HCT116 (cell line): Measurements from ENCODE around the gene EIF5AL1. TPM values are rescaled to one million over a fixed set of nuclear protein-coding genes. Genes with fewer than 3 reads are reported as not detected.

ENCODE experiments used
- ATAC-seq: fragments of 200-7000 bp; cut with Tn5 transposase; 2 replicates; pipeline ENCODE4 v1.9.1; 2020; ENCODE audit warnings: mild to moderate bottlenecking, moderate library complexity
- BruUV-seq: library from RNA; stranded (reverse); fragments of 400-500 nt; replicated peaks from 2 replicates; lab custom pipeline; 2021; lab: Mats Ljungman, UMichigan
- CTCF ChIA-PET: fragments of 300-600 bp; sonication (Branson Sonifier 250); formaldehyde crosslinking; loops from one replicate; lab custom pipeline; 2021; ENCODE audit warnings: antibody characterized with exemption; lab: Charles Lee
- POLR2A ChIA-PET: fragments of 300-600, 350-600 bp; sonication (Branson Sonifier 250); formaldehyde crosslinking; loops from one replicate; lab custom pipeline; 2021; ENCODE audit warnings: antibody characterized with exemption; lab: Charles Lee
- RAD21 ChIA-PET, 2 experiments: fragments of 300-600 bp; sonication (Branson Sonifier 250); formaldehyde crosslinking; loops; one replicate each; lab custom pipeline; 2023; ENCODE audit warnings: low total read pairs in 2 of 2; ENCODE audit not compliant: uncharacterized antibody in 2 of 2, unreplicated experiment in 2 of 2, low non-redundant PET in 1 of 2; lab: Charles Lee
- DNase-seq: peaks from one replicate; pipeline ENCODE4 v3.0.0-alpha.2; 2010; ENCODE audit warnings: low read depth, low spot score
- H2AFZ ChIP-seq: fragments of 200-600 bp; shearing (Covaris generic), sonication (generic); 2 replicates; pipeline ENCODE4 v1.6.1; 2017; ENCODE audit warnings: low read depth, mixed run types, mixed read lengths, antibody characterized with exemption, low read length; ENCODE audit not compliant: poor library complexity, severe bottlenecking
- H3K27ac ChIP-seq: 2 replicates; pipeline ENCODE4 v1.5.1; 2012; ENCODE audit warnings: low read depth, low read length
- H3K27me3 ChIP-seq: fragments of 200-600 bp; sonication (generic); 2 replicates; pipeline ENCODE4 v1.6.1; 2016; ENCODE audit warnings: mixed run types, low read length, mixed read lengths; ENCODE audit not compliant: insufficient read depth
- H3K36me3 ChIP-seq, 2 experiments: fragments of 200-500 bp in 1 of 2; fragments of 200-600 bp in 1 of 2; sonication (Bioruptor generic) in 1 of 2; sonication (generic) in 1 of 2; 2 replicates each; pipeline versions ENCODE4 v1.5.1 to v1.6.1; 2014 to 2016; ENCODE audit warnings: low read length in 2 of 2, inconsistent platforms in 1 of 2, mixed read lengths in 1 of 2, mixed run types in 1 of 2; ENCODE audit not compliant: insufficient read depth in 2 of 2, control insufficient read depth in 1 of 2
- H3K4me1 ChIP-seq, 2 experiments: fragments of 200-600 bp in 1 of 2; sonication (generic) in 1 of 2; 2 replicates each; pipeline versions ENCODE4 v1.5.1 to v1.6.1; 2012 to 2017; ENCODE audit warnings: low read length in 2 of 2, inconsistent platforms in 1 of 2, mild to moderate bottlenecking in 1 of 2, mixed read lengths in 1 of 2, mixed run types in 1 of 2, moderate library complexity in 1 of 2; ENCODE audit not compliant: insufficient read depth in 2 of 2, control insufficient read depth in 1 of 2
- H3K4me2 ChIP-seq: fragments of 200-600 bp; sonication (generic); 2 replicates; pipeline ENCODE4 v1.6.1; 2017; ENCODE audit warnings: mixed run types, low read length, mixed read lengths
- H3K4me3 ChIP-seq, 2 experiments: fragments of 200-600 bp in 1 of 2; sonication (generic) in 1 of 2; replicated peaks in 1 of 2; 2 replicates each; pipeline ENCODE4 v1.5.1; 2011 to 2016; ENCODE audit warnings: low read length in 2 of 2, control low read depth in 1 of 2, low read depth in 1 of 2, mild to moderate bottlenecking in 1 of 2, mixed read lengths in 1 of 2, mixed run types in 1 of 2
- H3K79me2 ChIP-seq: fragments of 200-600 bp; sonication (generic); 2 replicates; pipeline ENCODE4 v1.6.1; 2017; ENCODE audit warnings: mild to moderate bottlenecking, mixed run types, low read length, moderate library complexity, mixed read lengths; ENCODE audit not compliant: insufficient read depth
- H3K9ac ChIP-seq: fragments of 200-600 bp; sonication (generic); 2 replicates; pipeline ENCODE4 v1.6.1; 2016; ENCODE audit warnings: low read length, mixed read lengths
- H3K9me2 ChIP-seq: fragments of 200-600 bp; sonication (generic), shearing (Covaris generic); 2 replicates; pipeline ENCODE4 v1.6.1; 2017; ENCODE audit warnings: mixed run types, mild to moderate bottlenecking, moderate library complexity; ENCODE audit not compliant: insufficient read depth
- H3K9me3 ChIP-seq, 2 experiments: fragments of 200-500 bp in 1 of 2; fragments of 200-600 bp in 1 of 2; sonication (Bioruptor generic) in 1 of 2; sonication (generic) in 1 of 2; 2 replicates each; pipeline ENCODE4 v1.6.1; 2014 to 2017; ENCODE audit warnings: low read length in 2 of 2, mixed read lengths in 2 of 2, inconsistent platforms in 1 of 2, low read depth in 1 of 2, mild to moderate bottlenecking in 1 of 2, mixed run types in 1 of 2, moderate library complexity in 1 of 2; ENCODE audit not compliant: control insufficient read depth in 1 of 2, insufficient read depth in 1 of 2
- H4K20me1 ChIP-seq: fragments of 200-600 bp; sonication (generic), shearing (Covaris generic); 2 replicates; pipeline ENCODE4 v1.6.1; 2017; ENCODE audit warnings: mixed run types, mild to moderate bottlenecking, moderate library complexity; ENCODE audit not compliant: insufficient read depth
- CBX3 ChIP-seq: IDR thresholded peaks from 2 replicates; pipeline ENCODE4 v1.6.1; 2012; ENCODE audit warnings: low read depth
- CTCF ChIP-seq, 3 experiments: fragments of 200-600 bp in 1 of 3; sonication (generic) in 1 of 3; IDR thresholded peaks in 2 of 3; conservative IDR thresholded peaks in 1 of 3; 2 replicates each; pipeline ENCODE4 v1.5.1; 2012 to 2017; ENCODE audit warnings: low read depth in 2 of 3, low read length in 2 of 3, antibody characterized with exemption in 1 of 3, borderline replicate concordance in 1 of 3, control low read depth in 1 of 3, mild to moderate bottlenecking in 1 of 3, mixed read lengths in 1 of 3, mixed run types in 1 of 3, moderate library complexity in 1 of 3; ENCODE audit not compliant: insufficient read depth in 1 of 3
- RAD21 ChIP-seq: IDR thresholded peaks from 2 replicates; pipeline ENCODE4 v1.6.1; 2012; ENCODE audit warnings: low read depth, mild to moderate bottlenecking
- SIN3A ChIP-seq: IDR thresholded peaks from 2 replicates; pipeline ENCODE4 v1.6.1; 2012; ENCODE audit warnings: low read depth
- intact Hi-C: fragments of 100-400 bp; cut with micrococcal nuclease; formaldehyde crosslinking; loops from 2 replicates; pipeline ENCODE4 v1.10.0; 2022
- total RNA-seq: library from RNA; stranded (reverse); gene quantifications from one replicate; pipeline ENCODE4 v1.2.1, GENCODE V29; 2021; ENCODE audit not compliant: unreplicated experiment

Gene EIF5AL1
- total RNA-seq, 1 experiment from 2014 or later: 5.6 TPM

- ChIA-PET POLR2A (interaction anchor here (0.7 to 1.8 kb wide), 4 partner anchors 9 to 140 kb away, joined by 3 to 4 read pairs (median 4); partner anchors contain the start of gene ZCCHC24), CTCF (interaction anchor here (0.7 to 3.1 kb wide), 17 partner anchors 9 to 195 kb away, joined by 3 to 77 read pairs (median 5); partner anchors contain the start of gene PPIF), RAD21 (interaction anchor here (0.7 to 2.0 kb wide), 4 partner anchors 41 to 113 kb away, joined by 3 to 16 read pairs (median 9); no protein-coding TSS in a partner anchor)
- Histone ChIP-seq H2AFZ (peak overlapping the region; percentile 72), H3K79me2 (no peaks in the 10 kb centered on the region), H4K20me1 (no peaks in the 10 kb centered on the region), H3K27me3 (no peaks in the 10 kb centered on the region), H3K36me3 (no peaks in the 10 kb centered on the region), H3K9me2 (no peaks in the 10 kb centered on the region), H3K9ac (peak overlapping the region; percentile 10), H3K4me3 (peak overlapping the region in 1 of 2 experiments; percentile 37; a peak in 2 of 4 replicates), H3K27ac (peak overlapping the region; percentile 47), H3K9me3 (no peaks in the 10 kb centered on the region), H3K4me2 (peak overlapping the region; percentile 75), H3K4me1 (peaks cover 26 to 40% of the 10 kb centered on the region in 2 experiments)
- BruUV-seq: no TSS peak
- intact Hi-C loops: loop anchor here (1.0 kb wide), 3 partner anchors 42 to 113 kb away; partner anchors contain the start of gene ZCCHC24
- ATAC-seq: peak; percentile 90
- TF ChIP-seq CTCF (IDR thresholded peaks at IDR 0.05 in 2 of 3, conservative IDR thresholded peaks at IDR 0.05 in 1 of 3; ENCODE audit: borderline replicate concordance in 1 of 3, insufficient read depth in 1 of 3, low read depth in 2 of 3, low read length in 2 of 3): peak; percentile 81 to 86 (median 84)
- TF ChIP-seq CBX3: no peak
- peak; percentile 77 for TF ChIP-seq RAD21
- TF ChIP-seq SIN3A: no peak
- peak; percentile 81 for DNase-seq
Observed at GRCh38 chr10:79487296-79488194, 24.8 kb upstream of the EIF5AL1 start.
